Mammary epithelial cell (primary cell): ENCODE data around the gene SEMA5B.

ENCODE experiments used
- CTCF ChIP-seq, 2 donors: IDR thresholded peaks in 1 of 2; conservative IDR thresholded peaks in 1 of 2; 2 replicates each; pipeline ENCODE4 v1.5.1; 2011 to 2012; ENCODE audit warnings: inconsistent platforms in 2 of 2, low read length in 2 of 2, mild to moderate bottlenecking in 2 of 2, control low read depth in 1 of 2, low read depth in 1 of 2; ENCODE audit not compliant: insufficient read depth in 1 of 2; ENCODE audit errors: extremely low read depth in 1 of 2
- EZH2 ChIP-seq: IDR thresholded peaks from 2 replicates; pipeline ENCODE4 v1.6.1; 2012; ENCODE audit warnings: low read length, inconsistent platforms, borderline replicate concordance

DNA sequence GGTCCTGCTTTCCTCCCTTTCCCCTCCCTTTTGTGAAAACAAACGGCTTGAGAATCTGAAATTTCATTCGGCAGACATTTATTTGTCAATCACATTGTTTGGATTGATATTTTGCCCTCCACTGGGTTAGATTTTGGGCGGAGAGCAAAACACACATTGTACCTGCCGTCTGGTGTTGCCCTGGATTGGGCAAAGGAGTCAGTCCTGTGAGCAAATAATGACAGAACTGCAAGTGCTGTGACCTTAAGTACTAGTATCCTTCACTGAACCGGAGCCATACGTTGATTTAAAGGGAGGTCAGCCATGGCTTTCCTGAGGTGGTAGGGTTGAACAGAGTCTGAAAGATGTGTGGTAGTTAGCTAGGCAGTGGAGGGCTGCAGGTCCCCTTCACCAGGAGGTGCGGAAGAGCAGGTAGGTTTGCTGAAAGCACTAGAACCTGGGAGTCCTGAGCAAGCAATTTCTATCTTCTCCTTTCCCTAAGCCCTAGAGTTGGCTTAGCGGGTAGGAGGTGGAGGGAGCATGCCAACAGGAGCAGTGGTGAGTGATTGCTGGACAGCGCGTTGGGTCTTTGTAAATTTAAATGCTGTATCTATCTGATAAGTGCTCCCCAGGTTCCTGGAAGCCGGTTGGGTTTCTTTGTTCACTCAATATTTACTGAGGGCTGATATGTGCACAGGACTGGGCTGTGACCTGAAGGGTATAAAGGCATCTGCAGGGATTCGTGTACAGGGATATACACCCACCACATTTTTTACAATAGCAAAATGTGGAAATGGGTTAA, 41.2 kb upstream of the SEMA5B start:
- TF ChIP-seq CTCF (conservative IDR thresholded peaks at IDR 0.05 in 1 of 2, IDR thresholded peaks at IDR 0.05 in 1 of 2; ENCODE audit: extremely low read depth in 1 of 2, insufficient read depth in 1 of 2, low read depth in 1 of 2, low read length in 2 of 2) = no peak
- no peak for TF ChIP-seq EZH2
